CD14-positive monocyte (primary cell): ENCODE measurements around the gene WASHC4. TPM values are rescaled to one million over a fixed set of nuclear protein-coding genes. Genes with fewer than 3 reads are reported as not detected.

Source experiments
- DNase-seq, 3 donors: peaks; one replicate each; pipeline ENCODE4 v3.0.0-alpha.2; 2011 to 2022
- H2AFZ ChIP-seq: 2 replicates; pipeline ENCODE4 v1.6.0; 2012; ENCODE audit warnings: mild to moderate bottlenecking, low read depth, low read length, inconsistent platforms; ENCODE audit not compliant: insufficient read depth, poor library complexity, severe bottlenecking
- H3K27ac ChIP-seq, 2 donors: 1 replicate in 1 of 2; 2 replicates in 1 of 2; pipeline ENCODE4 v1.5.1; 2012 to 2013; ENCODE audit warnings: low read length in 2 of 2, control low read depth in 1 of 2, inconsistent platforms in 1 of 2, low read depth in 1 of 2, mild to moderate bottlenecking in 1 of 2
- H3K27me3 ChIP-seq, 2 donors: one replicate each; pipeline versions ENCODE4 v1.6.0 to v1.6.1; 2011 to 2013; ENCODE audit warnings: low read length in 2 of 2; ENCODE audit not compliant: control insufficient read depth in 2 of 2, insufficient read depth in 2 of 2
- H3K36me3 ChIP-seq, 2 donors: replicated peaks in 1 of 2; 1 replicate in 1 of 2; 2 replicates in 1 of 2; pipeline versions ENCODE4 v1.5.1 to v1.6.1; 2012 to 2013; ENCODE audit warnings: low read length in 2 of 2, control low read depth in 1 of 2, inconsistent platforms in 1 of 2, mild to moderate bottlenecking in 1 of 2; ENCODE audit not compliant: insufficient read depth in 2 of 2, control insufficient read depth in 1 of 2
- H3K4me1 ChIP-seq, 2 donors: 1 replicate in 1 of 2; 2 replicates in 1 of 2; pipeline versions ENCODE4 v1.5.1 to v1.6.1; 2012 to 2013; ENCODE audit warnings: low read length in 2 of 2, control low read depth in 1 of 2, inconsistent platforms in 1 of 2, mild to moderate bottlenecking in 1 of 2, moderate library complexity in 1 of 2; ENCODE audit not compliant: insufficient read depth in 2 of 2, control insufficient read depth in 1 of 2
- H3K4me2 ChIP-seq: replicated peaks from 2 replicates; pipeline ENCODE3; 2012; ENCODE audit warnings: low read length, moderate library complexity, mild to moderate bottlenecking; ENCODE audit not compliant: poor library complexity, severe bottlenecking; ENCODE audit errors: extremely low read depth
- H3K4me3 ChIP-seq, 3 experiments: fragments of 200-600 bp in 1 of 3; sonication (generic) in 1 of 3; replicated peaks in 1 of 3; 1 replicate in 2 of 3; 2 replicates in 1 of 3; pipeline ENCODE4 v1.5.1; 2011 to 2013; ENCODE audit warnings: low read length in 3 of 3, mild to moderate bottlenecking in 3 of 3, control low read depth in 2 of 3, low read depth in 2 of 3, inconsistent platforms in 1 of 3, moderate library complexity in 1 of 3
- H3K79me2 ChIP-seq: 2 replicates; pipeline ENCODE4 v1.6.0; 2012; ENCODE audit warnings: mild to moderate bottlenecking, control low read depth, inconsistent platforms, low read length, moderate library complexity; ENCODE audit not compliant: insufficient read depth
- H3K9ac ChIP-seq: 2 replicates; pipeline ENCODE4 v1.6.0; 2017; ENCODE audit warnings: low read length, mild to moderate bottlenecking; ENCODE audit not compliant: insufficient read depth, poor library complexity, severe bottlenecking
- H3K9me3 ChIP-seq, 2 donors: replicated peaks in 1 of 2; 1 replicate in 1 of 2; 2 replicates in 1 of 2; pipeline versions ENCODE4 v1.5.1 to v1.6.1; 2012 to 2013; ENCODE audit warnings: low read length in 2 of 2, control low read depth in 1 of 2; ENCODE audit not compliant: control insufficient read depth in 1 of 2, insufficient read depth in 1 of 2
- H4K20me1 ChIP-seq: 2 replicates; pipeline ENCODE4 v1.6.0; 2012; ENCODE audit warnings: mild to moderate bottlenecking, low read length, control low read depth, moderate library complexity; ENCODE audit not compliant: insufficient read depth
- H3K27ac Mint-ChIP-seq, 7 donors: one replicate each; pipeline ENCODE4 v1.8.0; 2020; ENCODE audit warnings: mild to moderate bottlenecking in 7 of 7, mixed read lengths in 7 of 7, moderate library complexity in 6 of 7, inconsistent platforms in 2 of 7
- H3K27me3 Mint-ChIP-seq, 3 donors: one replicate each; pipeline ENCODE4 v1.8.0; 2021 to 2022; ENCODE audit warnings: low read depth in 3 of 3, mild to moderate bottlenecking in 3 of 3, mixed read lengths in 3 of 3, moderate library complexity in 3 of 3, inconsistent platforms in 1 of 3
- H3K36me3 Mint-ChIP-seq, 2 donors: one replicate each; pipeline ENCODE4 v1.8.0; 2020; ENCODE audit warnings: mixed read lengths in 2 of 2, inconsistent platforms in 1 of 2, mild to moderate bottlenecking in 1 of 2
- H3K4me1 Mint-ChIP-seq: one replicate; pipeline ENCODE4 v1.8.0; 2020; ENCODE audit warnings: mild to moderate bottlenecking, mixed read lengths
- H3K4me3 Mint-ChIP-seq, 2 donors: one replicate each; pipeline ENCODE4 v1.8.0; 2020; ENCODE audit warnings: mild to moderate bottlenecking in 2 of 2, mixed read lengths in 2 of 2, moderate library complexity in 1 of 2
- H3K9me3 Mint-ChIP-seq, 7 donors: one replicate each; pipeline ENCODE4 v1.8.0; 2020 to 2022; ENCODE audit warnings: mixed read lengths in 7 of 7, mild to moderate bottlenecking in 6 of 7, moderate library complexity in 6 of 7, inconsistent platforms in 2 of 7
- CTCF ChIP-seq: fragments of 200-600 bp; IDR thresholded peaks from one replicate; pipeline ENCODE4 v1.8.0; 2022; ENCODE audit warnings: antibody characterized with exemption, mild to moderate bottlenecking
- WGBS: methylation state at CpG from one replicate; pipeline ENCODE4 v1.1.5; 2013; ENCODE audit warnings: missing lambda C conversion rate; ENCODE audit not compliant: insufficient coverage; 5-methylcytosine and 5-hydroxymethylcytosine counted together
- intact Hi-C, 2 donors: fragments of 100-400 bp; cut with micrococcal nuclease; formaldehyde crosslinking; loops; one replicate each; pipeline versions ENCODE4 v1.15.0 to v1.15.1; 2023
- polyA plus RNA-seq, 3 donors: library from polyadenylated mRNA; depleted of rRNA in 1 of 3; unstranded in 2 of 3; stranded (reverse) in 1 of 3; fragments of 300-500 nt in 2 of 3; fragments of >200 nt in 1 of 3; fragmentation: Illumina TruSeq in 2 of 3; gene quantifications; 1 replicate in 2 of 3; 2 replicates in 1 of 3; pipeline ENCODE4 v1.2.3, GENCODE V29; 2012 to 2021

Gene WASHC4
- polyA plus RNA-seq, 3 donors = 62.6 to 95.3 (median 69.0) TPM

GRCh38 chr12:105166736-105167135 is 59.2 kb downstream of the WASHC4 start:
- Mint-ChIP-seq H3K9me3 (no peaks in the 10 kb centered on the region), H3K27ac (no peak overlapping the region), H3K27me3 (no peaks in the 10 kb centered on the region), H3K4me1 (no peaks in the 10 kb centered on the region), H3K4me3 (no peak overlapping the region), H3K36me3 (peaks cover 64 to 76% of the 10 kb centered on the region in 2 donors)
- Histone ChIP-seq H3K4me1 (no peaks in the 10 kb centered on the region), H3K4me3 (no peak overlapping the region), H3K27ac (no peak overlapping the region), H3K9me3 (no peaks in the 10 kb centered on the region), H3K36me3 (peaks cover 99 to 100% of the 10 kb centered on the region in 2 donors), H3K79me2 (peaks cover 4% of the 10 kb centered on the region), H3K9ac (no peak overlapping the region), H3K4me2 (no peak overlapping the region), H3K27me3 (no peaks in the 10 kb centered on the region), H4K20me1 (peaks cover 98% of the 10 kb centered on the region), H2AFZ (no peak overlapping the region)
- WGBS = no CpG with 5 or more reads among the region's 1 CpG
- TF ChIP-seq CTCF = no peak
- DNase-seq = no peak
- intact Hi-C loops = no loop called here

DNA sequence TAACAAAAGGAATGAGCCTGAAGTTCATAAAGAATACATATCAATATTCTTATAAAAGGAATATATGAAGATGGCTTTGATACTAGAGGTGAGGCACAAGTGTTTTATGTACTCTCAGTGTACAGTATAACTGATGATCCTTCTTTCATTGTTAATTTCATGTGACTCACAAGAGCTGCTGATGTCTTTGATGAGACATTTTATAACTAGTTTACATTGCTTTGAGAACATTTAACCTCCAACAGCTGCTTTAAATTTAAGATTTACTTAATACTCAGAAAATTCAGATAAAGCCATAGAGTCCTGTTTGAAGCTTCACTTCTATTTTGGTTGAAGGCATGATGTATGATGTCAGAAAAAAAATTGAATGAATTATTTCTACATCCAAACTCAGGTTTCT is 59.8 kb downstream of the WASHC4 start:
- Histone ChIP-seq H3K4me3 (no peak overlapping the region), H3K27ac (no peak overlapping the region), H3K9me3 (no peaks in the 10 kb centered on the region), H3K9ac (no peak overlapping the region), H3K27me3 (no peaks in the 10 kb centered on the region), H3K36me3 (peaks cover 98 to 100% of the 10 kb centered on the region in 2 donors), H4K20me1 (peaks cover 98% of the 10 kb centered on the region), H3K4me1 (no peaks in the 10 kb centered on the region), H3K4me2 (no peak overlapping the region), H2AFZ (no peak overlapping the region), H3K79me2 (peaks cover 4% of the 10 kb centered on the region)
- Mint-ChIP-seq H3K27me3 (no peaks in the 10 kb centered on the region), H3K36me3 (peaks cover 64 to 77% of the 10 kb centered on the region in 2 donors), H3K27ac (no peak overlapping the region), H3K9me3 (no peaks in the 10 kb centered on the region), H3K4me3 (no peak overlapping the region), H3K4me1 (no peaks in the 10 kb centered on the region)
- no peak for TF ChIP-seq CTCF
- intact Hi-C loops = no loop called here
- no peak for DNase-seq
